Activated T-cell treated with anti-CD3 and anti-CD28 coated beads for 4 hours (primary cell): ENCODE results near the gene LLCFC1.
"Not testable (repeated sequence)": the region's sequence is repeated elsewhere in the genome, so short reads cannot be mapped to it uniquely, and the experiment has no call there.

ENCODE experiments used
- DNase-seq: peaks from one replicate; pipeline ENCODE4 v3.0.0-alpha.2; 2020

Gene LLCFC1

GRCh38 chr7:142943706-142944268 is 4.5 kb downstream of the LLCFC1 start:
- DNase-seq, result no peak

- DNase-seq, result no peak
Observed at GRCh38 chr7:142945001-142945400, 5.7 kb downstream of the LLCFC1 start.

GRCh38 chr7:142948603-142949002 is 9.3 kb downstream of the LLCFC1 start:
- DNase-seq, result no peak

- DNase-seq, result no peak
Observed at GRCh38 chr7:142950235-142950634, 11.0 kb downstream of the LLCFC1 start.

GRCh38 chr7:142954680-142955268 is 15.5 kb downstream of the LLCFC1 start:
- no peak for DNase-seq

GRCh38 chr7:142956951-142957623 is 17.8 kb downstream of the LLCFC1 start:
- no peak for DNase-seq

- no peak for DNase-seq
Observed at GRCh38 chr7:142957723-142958122, 18.4 kb downstream of the LLCFC1 start.

- no peak for DNase-seq
Observed at GRCh38 chr7:142959202-142959601, 19.9 kb downstream of the LLCFC1 start.

- no peak for DNase-seq
Observed at GRCh38 chr7:142960955-142961512, 21.8 kb downstream of the LLCFC1 start.

GRCh38 chr7:142961595-142961972 is 22.3 kb downstream of the LLCFC1 start:
- DNase-seq, result no peak

- no peak for DNase-seq
Observed at GRCh38 chr7:142961973-142962926, 23.0 kb downstream of the LLCFC1 start, which contains the start of gene KEL. TSS of gene KEL (minus strand) at chr7:142962363. CDS start at chr7:142962206, 157 bp downstream.

- DNase-seq, result no peak
Observed at GRCh38 chr7:142962991-142963390, 23.7 kb downstream of the LLCFC1 start.

- no peak for DNase-seq
Observed at GRCh38 chr7:142963993-142964392, 24.7 kb downstream of the LLCFC1 start.

- DNase-seq, result no peak
Observed at GRCh38 chr7:142964502-142965246, 25.4 kb downstream of the LLCFC1 start.

GRCh38 chr7:142968229-142968628 is 28.9 kb downstream of the LLCFC1 start:
- DNase-seq, result no peak

GRCh38 chr7:142969183-142969582 is 29.9 kb downstream of the LLCFC1 start:
- no peak for DNase-seq

- no peak for DNase-seq
Observed at GRCh38 chr7:142974626-142975025, 35.3 kb downstream of the LLCFC1 start.

- not testable (repeated sequence) for DNase-seq
Observed at GRCh38 chr7:142978402-142978801, 39.1 kb downstream of the LLCFC1 start.

- DNase-seq, result no peak
Observed at GRCh38 chr7:142983825-142984224, 44.5 kb downstream of the LLCFC1 start.

- DNase-seq, result no peak
Observed at GRCh38 chr7:142984297-142984696, 45.0 kb downstream of the LLCFC1 start.
